GM21576 (cell line): ENCODE results near the gene WDR48.
A peak's percentile ranks its signal among the peaks of the same experiment; 100 is the strongest.

Experiments used
- ATAC-seq: cut with Tn5 transposase; IDR thresholded peaks from one replicate; pipeline ENCODE4 v1.9.1; 2021; ENCODE audit warnings: mild to moderate bottlenecking, moderate library complexity; ENCODE audit not compliant: unreplicated experiment

Gene WDR48

DNA sequence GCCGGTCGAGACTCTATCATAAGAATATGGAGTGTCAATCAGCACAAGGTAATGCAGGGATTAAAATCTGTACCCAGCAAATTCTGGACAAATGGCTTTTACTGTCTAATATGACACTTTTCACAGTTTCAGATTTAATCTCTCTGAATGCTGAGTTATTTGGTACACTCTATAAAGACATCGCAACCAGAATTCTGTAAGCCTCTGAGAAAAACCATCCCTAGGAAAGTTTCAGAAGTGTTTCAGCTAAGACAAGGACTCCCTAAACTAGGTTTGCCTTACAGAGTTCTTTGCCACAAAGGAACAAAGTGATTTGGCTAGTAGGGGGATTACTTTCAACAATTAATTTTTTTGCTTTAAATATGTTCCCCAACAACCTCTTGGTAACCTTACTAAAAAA is 11.3 kb downstream of the WDR48 start:
- no peak for ATAC-seq

DNA sequence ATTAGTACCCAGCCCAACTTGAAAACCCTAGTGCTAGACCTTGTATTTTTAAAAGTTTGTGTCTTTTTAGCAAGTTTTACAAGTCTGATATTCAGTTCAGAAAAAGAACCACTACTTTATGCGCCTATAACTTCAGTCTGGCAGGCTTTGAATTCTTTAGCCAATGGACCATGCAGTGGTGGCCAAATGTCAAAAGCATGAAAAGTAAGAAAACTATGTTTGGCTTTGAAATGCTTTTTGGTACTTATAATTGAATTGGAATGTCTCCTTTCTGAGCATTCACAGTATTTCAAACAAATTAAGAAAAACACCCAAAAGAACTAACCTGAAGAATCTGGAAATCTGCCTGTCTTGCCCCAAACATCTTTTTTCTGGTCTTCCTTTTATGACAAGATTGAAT is 12.8 kb downstream of the WDR48 start:
- ATAC-seq: no peak

DNA sequence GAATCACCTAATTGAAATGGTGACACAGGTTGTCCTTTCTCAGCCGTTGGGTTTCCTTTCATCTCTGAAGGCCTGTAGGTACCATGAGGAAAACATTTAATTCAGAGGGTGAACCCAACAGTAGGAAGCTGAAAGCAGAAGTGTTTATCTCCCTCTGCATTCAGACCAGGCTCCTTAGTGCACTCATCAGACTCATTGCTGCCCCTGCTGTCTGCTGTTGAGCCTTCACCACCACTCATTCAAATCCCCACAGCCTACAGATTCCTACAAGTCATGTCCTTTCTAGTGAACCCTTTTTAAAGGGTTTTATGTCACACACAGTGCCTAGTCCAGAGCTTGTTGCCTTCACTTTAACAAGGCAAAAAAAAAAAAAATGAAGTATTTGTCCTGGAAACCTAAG is 13.4 kb downstream of the WDR48 start:
- ATAC-seq: peak; percentile 99

DNA sequence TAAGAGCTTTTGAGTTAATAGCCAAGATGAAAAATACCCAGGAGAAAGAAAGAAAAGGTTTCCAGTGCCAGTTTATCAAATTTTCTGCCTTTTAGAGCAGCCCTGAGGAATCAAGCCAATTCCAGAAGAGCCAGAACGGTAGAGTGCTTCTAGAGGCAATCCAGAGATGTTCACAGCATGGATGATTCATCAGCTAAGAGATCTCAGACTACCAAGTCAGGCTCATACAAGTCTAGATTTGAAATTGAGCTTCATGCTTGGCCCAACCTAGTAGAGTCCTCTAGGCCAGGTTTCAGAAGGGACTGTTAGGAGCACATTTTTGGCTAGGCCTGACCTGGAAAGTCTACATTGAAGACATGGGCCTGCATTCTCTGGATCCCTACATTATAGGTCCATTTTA is 15.5 kb downstream of the WDR48 start:
- ATAC-seq: no peak

DNA sequence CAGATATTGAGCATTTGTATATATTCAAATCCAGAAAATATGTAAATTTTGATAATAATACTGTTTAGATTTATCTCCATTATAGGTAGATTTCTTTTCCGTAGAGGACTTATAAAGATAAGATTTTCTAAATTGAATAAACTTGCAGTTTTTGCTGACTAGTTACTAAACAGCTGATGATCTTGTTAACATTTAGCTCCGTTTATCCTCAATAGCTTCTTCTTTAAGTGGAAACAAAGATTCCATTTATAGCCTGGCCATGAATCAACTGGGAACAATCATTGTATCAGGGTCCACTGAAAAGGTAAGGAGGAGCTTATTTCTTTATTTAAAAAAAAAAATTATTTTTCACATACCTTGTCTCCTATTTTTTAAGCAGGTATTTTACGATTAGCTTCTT is 16.7 kb downstream of the WDR48 start:
- ATAC-seq: no peak

DNA sequence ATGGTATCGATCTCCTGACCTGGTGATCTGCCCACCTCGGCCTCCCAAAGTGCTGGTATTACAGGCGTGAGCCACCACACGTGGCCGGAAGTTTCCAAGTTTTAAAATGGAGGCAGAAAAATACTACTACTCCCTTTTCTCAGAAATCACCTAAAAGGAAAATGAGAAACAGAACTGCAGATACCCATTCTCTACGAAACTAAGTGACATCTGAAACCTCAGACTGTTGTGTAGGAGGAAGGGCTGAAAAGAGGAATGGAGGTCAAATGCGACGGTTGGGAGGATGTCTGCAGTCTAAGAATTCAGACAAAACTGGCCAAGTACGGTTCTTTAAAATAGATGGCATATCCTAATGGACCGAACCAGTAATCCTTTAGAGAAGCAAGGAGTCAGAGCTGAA is 24.1 kb downstream of the WDR48 start:
- no peak for ATAC-seq

DNA sequence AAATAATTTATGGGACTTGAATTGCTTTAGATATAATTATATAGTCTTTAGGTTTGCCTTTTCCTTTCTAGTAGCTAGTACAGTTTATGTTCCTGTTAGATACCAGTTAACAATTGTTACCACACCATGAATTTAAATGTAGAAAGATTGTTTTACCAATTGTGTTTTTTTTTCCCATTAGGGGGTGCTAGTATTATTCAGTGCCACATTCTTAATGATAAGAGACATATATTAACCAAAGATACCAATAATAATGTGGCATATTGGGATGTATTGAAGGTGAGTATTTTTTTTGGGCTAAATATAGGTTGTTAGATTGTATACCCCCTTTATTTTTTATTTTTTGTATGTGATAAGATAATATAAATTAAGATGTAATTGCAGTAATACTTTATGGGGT is 27.7 kb downstream of the WDR48 start:
- no peak for ATAC-seq

DNA sequence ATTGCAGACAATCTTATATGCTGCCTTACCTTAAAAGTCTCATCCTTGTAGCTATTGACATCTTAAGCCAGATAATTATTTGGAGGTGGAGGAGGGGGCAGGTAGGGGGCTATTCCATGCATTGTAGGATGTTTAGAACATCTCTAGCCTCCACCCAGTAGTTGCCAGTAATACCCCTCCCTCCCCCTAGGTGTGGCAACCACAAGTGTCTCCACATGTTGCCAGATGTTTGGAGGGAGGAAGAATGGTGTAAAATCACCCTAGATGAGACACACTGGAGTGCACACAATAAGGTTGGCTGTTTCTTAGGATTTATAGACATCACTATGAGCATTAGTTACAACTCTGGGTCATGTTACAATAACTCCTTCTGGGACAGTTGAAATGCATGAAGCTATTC is 28.2 kb downstream of the WDR48 start:
- no peak for ATAC-seq

DNA sequence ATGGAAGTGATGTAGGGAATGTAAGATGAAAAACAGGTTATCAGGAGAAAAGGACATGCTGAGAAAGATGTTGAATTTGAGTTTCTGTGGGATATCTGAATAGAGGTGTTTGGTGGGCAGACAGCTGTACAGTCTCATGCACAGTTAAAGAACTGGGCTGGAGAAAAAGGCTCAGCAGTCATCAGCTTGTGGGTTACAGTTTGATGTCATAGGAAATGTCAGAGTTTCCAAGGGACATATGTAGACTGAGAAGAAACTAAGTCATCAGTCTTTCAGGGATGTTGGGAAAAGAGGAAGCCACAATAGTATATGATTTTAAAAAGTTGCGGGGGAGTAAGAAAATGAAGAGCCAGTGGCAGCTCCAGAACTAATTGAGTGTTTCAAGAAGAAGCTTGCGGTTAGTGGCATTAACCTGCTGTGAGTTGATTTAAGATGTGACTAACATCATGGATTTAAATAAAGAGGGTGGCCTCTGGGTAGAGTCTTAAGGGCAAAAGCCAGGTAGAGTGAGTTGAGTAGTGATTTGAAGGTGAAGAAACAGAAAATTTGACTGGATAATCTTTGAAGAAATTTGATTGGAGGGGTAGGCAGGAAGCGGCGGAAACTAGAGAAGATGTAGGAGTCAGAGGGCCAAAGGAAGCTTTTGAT is 31.0 kb downstream of the WDR48 start:
- no peak for ATAC-seq

DNA sequence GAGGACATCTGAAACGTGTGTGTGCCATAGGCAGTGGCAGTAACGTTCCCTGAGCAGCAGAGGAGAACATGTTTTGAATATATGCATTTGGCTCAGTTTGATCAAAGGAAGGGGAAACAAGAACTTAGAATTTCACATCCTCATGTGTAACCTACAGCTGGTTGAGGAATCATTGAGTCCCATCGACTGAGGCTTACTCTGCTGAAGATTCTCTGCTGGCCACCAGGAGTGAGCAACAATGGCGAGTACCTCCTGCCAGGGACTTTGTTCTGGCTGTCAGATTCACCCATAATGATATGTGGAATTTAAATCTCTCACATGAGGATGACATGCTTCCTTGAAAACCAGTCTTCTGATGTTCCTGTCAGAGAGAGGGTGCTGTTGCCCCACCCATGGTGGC is 34.3 kb downstream of the WDR48 start:
- ATAC-seq: no peak

DNA sequence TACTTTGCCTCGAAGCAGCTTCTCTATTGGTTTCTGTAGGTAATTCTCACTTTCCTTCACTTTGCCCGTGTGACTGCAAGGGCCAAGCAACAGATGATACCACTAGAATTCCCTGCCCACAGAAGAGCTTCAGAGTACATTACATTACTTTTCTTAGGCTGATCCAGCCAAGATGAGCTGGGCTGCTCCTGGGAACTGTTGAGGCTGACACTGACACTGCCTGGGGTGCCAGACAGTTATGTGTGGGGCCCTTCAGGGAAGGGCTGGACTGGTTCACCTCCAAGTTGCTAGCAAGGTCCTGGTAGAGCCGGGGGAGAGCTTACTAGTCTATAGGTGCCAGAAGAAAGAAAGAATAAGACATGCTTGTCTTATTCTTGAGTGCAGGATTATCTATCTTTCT is 36.6 kb downstream of the WDR48 start:
- no peak for ATAC-seq

DNA sequence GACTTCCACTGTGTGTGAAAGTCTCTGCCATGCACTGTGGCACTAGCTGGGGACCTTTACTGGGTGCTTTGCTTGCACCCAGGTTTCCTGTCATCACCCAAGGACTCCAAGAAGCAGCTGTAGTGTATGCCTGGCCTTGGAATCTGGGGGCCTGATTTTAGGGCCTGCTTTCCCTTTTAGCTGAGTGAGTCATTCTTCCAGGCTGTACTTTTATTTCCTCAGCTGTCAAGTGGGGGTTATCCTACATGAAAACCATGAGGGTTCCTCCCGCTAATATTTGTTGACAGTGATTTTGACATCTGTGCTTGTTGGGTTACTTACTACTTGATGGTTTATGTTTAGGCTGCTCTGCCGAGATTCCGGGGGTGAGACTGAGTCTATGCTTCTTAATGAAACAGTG is 37.1 kb downstream of the WDR48 start:
- no peak for ATAC-seq

DNA sequence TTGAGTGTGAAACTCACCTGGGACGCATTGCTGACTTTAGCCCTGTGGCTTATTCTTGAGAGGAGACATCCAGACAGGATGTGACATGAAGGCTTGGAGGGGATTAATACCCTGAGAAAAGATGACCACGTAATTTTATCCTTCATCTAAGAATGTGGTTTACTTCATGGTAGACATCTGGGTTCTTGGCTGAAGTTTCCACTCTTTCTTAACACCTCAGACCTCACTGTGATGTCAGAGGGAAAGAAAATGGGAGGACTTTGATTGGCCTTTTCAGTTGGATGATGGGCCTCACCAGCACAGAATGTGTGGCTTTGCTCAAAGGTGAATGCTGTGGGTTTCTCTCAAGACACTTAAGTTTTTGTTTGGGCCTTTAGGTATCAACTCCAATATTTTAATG is 39.1 kb downstream of the WDR48 start:
- ATAC-seq: no peak

DNA sequence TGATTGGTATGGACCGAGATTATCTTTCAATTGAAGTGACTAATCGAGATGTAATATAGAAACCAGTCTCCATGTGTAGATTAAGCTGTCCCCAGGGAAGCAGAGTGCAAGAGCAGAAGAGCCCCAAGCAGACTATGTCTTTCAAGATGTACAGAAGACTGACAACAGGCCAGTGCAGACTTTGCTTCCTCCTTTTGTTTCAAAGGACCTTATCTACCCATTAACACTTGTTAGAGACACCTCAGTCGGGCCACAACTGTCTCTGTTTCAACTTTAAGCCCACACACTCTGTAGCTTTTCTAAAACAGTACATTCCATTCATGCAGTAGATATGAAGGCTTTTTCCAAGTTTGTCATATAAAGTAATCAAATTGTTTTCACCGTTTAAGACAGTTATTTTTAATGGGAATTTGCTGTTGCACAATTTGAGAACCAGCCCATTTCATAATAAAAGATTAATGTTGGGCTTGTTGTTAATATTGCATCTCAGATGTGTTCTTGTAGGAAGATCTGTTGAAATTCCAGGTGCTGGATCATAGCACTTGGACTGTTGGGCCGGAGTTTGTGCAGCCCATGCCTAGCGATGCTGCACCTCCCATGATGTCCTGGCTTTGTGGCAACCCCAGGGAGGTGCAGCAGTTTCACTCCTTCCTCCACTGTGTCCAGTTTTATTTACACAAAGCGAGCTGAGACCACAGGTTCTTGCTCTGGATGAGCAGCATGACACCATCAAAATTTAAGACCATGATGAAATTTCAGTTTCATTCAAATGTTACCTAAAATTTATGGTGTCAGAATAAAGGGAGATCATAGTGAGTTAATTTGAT is 43.2 kb downstream of the WDR48 start:
- no peak for ATAC-seq

DNA sequence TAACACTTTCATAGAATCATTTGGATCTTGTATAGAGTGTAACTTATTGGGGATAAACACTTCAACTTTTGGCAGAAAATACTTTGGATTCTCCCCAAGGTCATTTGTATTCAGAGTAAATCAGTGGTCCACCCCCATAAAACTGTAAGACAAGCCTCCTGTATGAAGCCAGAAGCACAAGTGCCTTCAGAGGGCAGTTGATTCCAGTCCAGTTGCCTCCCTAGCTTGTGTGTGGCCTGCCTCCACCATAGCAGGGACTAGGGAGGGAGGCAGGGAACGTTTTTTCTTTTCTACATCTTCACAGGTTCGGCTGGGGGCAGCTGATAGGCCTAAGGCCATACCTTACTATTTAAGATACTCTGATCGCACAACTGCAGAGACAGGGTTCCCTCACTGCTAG is 44.0 kb downstream of the WDR48 start:
- no peak for ATAC-seq

DNA sequence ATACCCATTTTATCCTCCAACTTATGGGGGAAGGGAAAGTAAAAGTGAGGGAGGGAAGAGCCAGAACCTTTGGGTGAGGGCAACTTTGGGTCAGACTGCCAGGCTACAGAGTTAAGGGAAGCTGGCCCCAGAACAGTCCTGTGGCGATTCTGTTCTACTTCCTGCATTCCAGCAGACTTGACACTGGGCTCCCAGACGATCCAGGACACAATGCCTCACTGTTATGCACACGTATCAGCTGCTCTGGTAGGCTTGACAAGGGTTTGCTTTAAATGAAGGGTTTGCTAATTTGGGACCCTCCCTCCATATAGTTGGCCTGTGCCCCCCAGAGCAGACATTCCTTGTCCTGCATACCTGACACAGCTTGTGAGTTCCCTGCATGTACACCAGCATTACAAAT is 45.0 kb downstream of the WDR48 start:
- ATAC-seq: no peak

DNA sequence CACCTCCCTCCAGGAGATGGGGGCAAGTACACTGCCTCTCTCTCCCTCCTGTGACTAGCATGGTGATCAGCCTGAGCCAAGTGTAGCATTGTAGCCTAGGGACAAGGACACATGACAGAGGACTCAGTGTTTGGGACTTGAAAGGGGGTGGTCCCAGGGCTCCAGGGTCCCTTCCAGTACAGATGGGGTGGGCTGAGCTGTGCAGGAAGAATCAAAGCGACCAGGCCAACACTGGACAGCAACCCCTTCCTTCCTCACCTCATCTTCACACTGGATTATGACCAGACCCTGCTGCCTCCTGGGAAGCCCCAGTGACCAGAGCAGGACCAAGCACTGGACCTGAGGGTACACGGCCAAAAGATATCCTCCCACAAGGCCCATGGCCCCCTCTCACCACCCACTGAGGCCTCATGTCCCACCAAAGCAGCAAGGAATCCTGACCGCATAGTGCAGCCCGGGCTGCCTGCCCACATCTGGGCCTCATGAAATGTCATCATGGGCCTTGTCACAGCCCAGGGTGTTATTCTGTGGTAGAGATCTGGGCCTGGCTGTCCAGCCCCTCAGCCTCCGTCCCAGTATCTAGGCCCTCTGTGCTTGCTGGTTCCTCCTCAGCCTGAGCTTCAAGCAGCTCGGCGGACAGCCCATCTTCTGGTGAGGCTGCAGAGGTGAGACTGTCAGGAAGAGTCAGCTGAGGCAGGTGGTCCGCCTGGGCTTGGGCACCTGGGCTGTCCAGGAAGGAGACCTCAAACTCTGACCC is 46.1 kb downstream of the WDR48 start:
- ATAC-seq: no peak

DNA sequence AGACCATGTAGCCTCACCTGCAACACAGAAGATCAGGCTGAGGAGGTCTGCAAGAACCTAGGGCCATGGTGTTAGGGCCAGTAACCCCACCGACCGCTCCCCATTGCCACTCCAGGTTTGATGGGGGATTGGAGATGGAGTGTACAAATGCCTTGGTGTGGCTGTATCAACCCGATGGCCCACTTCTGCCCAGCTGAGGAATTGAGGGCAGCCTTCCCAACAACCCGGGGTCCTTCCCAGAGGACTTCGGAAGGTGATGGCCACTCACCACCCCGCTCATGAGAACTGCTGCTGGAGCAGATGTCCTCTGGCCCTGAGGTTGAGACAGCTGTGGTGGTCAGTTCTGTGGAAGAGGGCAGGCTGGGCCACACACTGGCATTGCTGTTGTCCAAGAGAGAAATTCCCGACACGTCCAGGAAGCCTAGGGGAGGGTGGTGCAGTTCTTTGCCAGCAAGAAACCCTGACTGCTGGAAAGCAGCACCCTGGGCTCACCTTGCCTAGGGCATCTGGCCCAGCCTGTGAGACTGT is 46.7 kb downstream of the WDR48 start:
- no peak for ATAC-seq

DNA sequence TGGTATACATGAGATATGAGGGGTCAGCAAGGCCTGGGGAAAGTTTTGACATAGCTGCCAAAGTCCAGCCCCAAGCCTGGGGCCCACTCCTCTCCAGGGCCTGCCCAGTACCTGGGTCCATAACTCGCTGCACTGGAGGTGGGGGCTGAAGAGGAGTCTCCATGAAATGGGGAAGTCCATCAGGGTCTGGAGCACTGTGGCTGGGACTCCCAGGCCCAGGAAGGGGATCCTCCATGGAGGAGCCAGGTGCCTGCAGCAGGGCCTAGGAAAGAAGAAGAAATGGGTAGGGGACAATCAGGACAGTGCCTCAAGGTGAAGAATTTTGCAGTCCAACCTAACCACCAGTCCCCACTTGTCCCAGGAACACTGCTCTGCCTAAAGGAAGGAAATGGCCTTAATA is 47.4 kb downstream of the WDR48 start:
- no peak for ATAC-seq

DNA sequence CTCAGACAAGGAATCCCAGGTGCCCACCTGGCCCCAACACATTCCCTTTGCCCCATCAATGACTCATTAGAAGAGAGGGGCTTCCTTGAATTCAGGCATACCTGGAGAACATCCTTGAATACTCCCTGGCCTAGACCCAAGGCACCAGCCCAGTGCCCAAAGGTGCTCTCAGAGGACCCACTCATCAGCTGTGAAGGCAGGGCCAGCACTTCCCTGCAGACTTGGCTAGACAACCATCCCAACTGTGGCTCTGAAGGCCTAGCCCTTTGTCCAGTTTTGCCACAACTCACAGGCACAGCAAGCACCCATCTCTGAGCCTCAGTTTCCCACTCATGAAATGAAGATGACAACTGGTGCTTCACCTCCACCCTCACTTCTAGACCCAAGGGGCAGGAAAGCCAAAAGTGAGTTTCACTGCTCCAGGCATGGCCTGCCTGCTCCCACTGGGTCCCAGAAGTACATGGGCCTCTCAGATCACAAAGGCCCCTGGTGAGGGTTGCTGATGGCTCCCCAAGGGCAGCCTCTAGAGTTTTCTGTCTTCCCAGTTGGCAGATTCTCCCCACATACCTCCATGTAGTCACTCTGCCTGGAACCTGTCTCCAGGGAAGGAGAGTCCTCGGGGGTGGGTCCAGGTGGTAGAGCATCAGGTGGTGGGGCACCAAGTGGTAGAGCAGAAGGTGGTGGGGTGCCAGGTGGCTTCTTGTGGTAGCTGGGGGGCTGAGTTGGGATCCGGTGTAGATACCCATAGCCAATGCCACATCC is 48.1 kb downstream of the WDR48 start:
- ATAC-seq: no peak

DNA sequence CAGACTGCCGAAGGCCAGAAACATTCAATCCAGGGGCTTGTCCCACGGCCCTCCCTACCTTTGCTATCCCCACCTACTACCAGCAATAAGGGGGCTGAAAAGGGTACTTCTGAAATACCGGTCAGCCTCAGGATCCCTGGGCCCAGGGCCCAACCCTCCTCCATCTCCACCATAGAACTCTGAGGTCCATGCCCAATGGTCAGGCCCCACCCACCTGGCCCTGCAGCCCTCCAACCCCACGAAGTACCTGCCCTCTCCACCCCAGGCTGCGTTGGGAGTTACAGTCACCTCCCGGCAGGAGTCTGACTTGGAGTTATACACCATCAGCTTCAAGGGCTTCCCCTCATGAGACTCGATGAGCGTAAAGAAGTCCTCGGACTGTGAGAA is 48.7 kb downstream of the WDR48 start:
- no peak for ATAC-seq
